ENCODE measurements around the gene ALKBH6.

ALKBH6 gene

DNA sequence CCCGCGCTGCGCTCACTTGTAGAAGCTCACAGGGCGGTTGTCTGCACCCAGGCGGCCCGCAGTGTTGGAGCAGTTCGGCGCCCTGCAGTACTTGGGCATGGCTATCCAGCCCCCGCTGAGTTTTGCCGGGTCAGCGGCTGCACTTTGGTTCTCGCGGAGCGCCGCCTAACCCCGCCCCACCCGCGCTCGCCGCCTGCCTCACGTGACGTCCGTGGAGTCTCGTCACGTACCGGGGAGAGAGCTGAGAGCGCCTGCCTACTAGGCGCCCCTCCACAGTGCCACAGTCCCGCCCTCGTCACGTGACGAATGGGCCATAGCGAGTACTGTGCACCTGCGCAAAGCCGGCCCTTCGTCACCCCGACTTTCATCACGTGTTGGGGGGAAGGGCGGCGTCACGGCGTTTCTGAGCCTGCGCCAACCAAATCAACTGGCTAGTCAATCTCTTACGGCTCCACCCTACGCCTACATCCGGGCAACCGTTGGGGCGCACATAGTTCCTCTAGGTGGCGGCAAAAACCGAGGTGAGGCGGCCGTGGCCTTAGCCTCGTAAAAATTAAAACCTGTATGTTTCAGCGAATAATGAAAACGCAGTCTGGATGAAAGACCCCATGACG is 40.2 kb upstream of the ALKBH6 start, which contains the start of gene THAP8 (continued):
- peak; percentile 87 for TF ChIP-seq ZNF76 (tag by site-specific recombination; IDR thresholded peaks at IDR 0.05; ENCODE audit: borderline replicate concordance, low read depth)
- no peak for TF ChIP-seq ZFP3 (tag by site-specific recombination; IDR thresholded peaks at IDR 0.05; ENCODE audit: low read depth)
- peak; percentile 89 for TF ChIP-seq KLF10 (tag by site-specific recombination; IDR thresholded peaks at IDR 0.05)
- TF ChIP-seq ZNF791 (tag by site-specific recombination; IDR thresholded peaks at IDR 0.05): no peak
- TF ChIP-seq, protein P1, sequence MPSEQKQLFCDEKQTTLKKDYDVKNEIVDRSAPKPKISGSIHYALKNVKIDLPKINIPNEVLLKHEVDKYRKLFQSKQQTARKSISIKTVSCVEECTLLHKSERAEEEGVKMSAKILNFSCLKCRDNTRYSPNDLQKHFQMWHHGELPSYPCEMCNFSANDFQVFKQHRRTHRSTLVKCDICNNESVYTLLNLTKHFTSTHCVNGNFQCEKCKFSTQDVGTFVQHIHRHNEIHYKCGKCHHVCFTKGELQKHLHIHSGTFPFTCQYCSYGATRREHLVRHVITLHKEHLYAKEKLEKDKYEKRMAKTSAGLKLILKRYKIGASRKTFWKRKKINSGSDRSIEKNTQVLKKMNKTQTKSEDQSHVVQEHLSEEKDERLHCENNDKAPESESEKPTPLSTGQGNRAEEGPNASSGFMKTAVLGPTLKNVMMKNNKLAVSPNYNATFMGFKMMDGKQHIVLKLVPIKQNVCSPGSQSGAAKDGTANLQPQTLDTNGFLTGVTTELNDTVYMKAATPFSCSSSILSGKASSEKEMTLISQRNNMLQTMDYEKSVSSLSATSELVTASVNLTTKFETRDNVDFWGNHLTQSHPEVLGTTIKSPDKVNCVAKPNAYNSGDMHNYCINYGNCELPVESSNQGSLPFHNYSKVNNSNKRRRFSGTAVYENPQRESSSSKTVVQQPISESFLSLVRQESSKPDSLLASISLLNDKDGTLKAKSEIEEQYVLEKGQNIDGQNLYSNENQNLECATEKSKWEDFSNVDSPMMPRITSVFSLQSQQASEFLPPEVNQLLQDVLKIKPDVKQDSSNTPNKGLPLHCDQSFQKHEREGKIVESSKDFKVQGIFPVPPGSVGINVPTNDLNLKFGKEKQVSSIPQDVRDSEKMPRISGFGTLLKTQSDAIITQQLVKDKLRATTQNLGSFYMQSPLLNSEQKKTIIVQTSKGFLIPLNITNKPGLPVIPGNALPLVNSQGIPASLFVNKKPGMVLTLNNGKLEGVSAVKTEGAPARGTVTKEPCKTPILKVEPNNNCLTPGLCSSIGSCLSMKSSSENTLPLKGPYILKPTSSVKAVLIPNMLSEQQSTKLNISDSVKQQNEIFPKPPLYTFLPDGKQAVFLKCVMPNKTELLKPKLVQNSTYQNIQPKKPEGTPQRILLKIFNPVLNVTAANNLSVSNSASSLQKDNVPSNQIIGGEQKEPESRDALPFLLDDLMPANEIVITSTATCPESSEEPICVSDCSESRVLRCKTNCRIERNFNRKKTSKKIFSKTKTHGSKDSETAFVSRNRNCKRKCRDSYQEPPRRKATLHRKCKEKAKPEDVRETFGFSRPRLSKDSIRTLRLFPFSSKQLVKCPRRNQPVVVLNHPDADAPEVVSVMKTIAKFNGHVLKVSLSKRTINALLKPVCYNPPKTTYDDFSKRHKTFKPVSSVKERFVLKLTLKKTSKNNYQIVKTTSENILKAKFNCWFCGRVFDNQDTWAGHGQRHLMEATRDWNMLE (tag by site-specific recombination; conservative IDR thresholded peaks at IDR 0.05; ENCODE audit: low read depth): 0 out of 2 replicates have a peak, but pooled peaks have one; percentile 8
- peak; percentile 90 for TF ChIP-seq KLF7 (tag by site-specific recombination; IDR thresholded peaks at IDR 0.05; ENCODE audit: borderline replicate concordance)
- TF ChIP-seq, protein P2, sequence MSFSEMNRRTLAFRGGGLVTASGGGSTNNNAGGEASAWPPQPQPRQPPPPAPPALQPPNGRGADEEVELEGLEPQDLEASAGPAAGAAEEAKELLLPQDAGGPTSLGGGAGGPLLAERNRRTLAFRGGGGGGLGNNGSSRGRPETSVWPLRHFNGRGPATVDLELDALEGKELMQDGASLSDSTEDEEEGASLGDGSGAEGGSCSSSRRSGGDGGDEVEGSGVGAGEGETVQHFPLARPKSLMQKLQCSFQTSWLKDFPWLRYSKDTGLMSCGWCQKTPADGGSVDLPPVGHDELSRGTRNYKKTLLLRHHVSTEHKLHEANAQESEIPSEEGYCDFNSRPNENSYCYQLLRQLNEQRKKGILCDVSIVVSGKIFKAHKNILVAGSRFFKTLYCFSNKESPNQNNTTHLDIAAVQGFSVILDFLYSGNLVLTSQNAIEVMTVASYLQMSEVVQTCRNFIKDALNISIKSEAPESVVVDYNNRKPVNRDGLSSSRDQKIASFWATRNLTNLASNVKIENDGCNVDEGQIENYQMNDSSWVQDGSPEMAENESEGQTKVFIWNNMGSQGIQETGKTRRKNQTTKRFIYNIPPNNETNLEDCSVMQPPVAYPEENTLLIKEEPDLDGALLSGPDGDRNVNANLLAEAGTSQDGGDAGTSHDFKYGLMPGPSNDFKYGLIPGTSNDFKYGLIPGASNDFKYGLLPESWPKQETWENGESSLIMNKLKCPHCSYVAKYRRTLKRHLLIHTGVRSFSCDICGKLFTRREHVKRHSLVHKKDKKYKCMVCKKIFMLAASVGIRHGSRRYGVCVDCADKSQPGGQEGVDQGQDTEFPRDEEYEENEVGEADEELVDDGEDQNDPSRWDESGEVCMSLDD (tag by site-specific recombination; IDR thresholded peaks at IDR 0.05): peak; percentile 100
- TF ChIP-seq, protein P3, sequence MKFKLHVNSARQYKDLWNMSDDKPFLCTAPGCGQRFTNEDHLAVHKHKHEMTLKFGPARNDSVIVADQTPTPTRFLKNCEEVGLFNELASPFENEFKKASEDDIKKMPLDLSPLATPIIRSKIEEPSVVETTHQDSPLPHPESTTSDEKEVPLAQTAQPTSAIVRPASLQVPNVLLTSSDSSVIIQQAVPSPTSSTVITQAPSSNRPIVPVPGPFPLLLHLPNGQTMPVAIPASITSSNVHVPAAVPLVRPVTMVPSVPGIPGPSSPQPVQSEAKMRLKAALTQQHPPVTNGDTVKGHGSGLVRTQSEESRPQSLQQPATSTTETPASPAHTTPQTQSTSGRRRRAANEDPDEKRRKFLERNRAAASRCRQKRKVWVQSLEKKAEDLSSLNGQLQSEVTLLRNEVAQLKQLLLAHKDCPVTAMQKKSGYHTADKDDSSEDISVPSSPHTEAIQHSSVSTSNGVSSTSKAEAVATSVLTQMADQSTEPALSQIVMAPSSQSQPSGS (tag by site-specific recombination; IDR thresholded peaks at IDR 0.05; ENCODE audit: low read depth): peak; percentile 81
- TF ChIP-seq, protein P4, sequence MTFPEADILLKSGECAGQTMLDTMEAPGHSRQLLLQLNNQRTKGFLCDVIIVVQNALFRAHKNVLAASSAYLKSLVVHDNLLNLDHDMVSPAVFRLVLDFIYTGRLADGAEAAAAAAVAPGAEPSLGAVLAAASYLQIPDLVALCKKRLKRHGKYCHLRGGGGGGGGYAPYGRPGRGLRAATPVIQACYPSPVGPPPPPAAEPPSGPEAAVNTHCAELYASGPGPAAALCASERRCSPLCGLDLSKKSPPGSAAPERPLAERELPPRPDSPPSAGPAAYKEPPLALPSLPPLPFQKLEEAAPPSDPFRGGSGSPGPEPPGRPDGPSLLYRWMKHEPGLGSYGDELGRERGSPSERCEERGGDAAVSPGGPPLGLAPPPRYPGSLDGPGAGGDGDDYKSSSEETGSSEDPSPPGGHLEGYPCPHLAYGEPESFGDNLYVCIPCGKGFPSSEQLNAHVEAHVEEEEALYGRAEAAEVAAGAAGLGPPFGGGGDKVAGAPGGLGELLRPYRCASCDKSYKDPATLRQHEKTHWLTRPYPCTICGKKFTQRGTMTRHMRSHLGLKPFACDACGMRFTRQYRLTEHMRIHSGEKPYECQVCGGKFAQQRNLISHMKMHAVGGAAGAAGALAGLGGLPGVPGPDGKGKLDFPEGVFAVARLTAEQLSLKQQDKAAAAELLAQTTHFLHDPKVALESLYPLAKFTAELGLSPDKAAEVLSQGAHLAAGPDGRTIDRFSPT (tag by site-specific recombination; IDR thresholded peaks at IDR 0.05): peak; percentile 100
- TF ChIP-seq GLIS1 (tag by site-specific recombination; IDR thresholded peaks at IDR 0.05): peak; percentile 93
- no peak for TF ChIP-seq ZNF529 (tag by site-specific recombination; IDR thresholded peaks at IDR 0.05; ENCODE audit: insufficient replicate concordance)
- TF ChIP-seq, protein P5, sequence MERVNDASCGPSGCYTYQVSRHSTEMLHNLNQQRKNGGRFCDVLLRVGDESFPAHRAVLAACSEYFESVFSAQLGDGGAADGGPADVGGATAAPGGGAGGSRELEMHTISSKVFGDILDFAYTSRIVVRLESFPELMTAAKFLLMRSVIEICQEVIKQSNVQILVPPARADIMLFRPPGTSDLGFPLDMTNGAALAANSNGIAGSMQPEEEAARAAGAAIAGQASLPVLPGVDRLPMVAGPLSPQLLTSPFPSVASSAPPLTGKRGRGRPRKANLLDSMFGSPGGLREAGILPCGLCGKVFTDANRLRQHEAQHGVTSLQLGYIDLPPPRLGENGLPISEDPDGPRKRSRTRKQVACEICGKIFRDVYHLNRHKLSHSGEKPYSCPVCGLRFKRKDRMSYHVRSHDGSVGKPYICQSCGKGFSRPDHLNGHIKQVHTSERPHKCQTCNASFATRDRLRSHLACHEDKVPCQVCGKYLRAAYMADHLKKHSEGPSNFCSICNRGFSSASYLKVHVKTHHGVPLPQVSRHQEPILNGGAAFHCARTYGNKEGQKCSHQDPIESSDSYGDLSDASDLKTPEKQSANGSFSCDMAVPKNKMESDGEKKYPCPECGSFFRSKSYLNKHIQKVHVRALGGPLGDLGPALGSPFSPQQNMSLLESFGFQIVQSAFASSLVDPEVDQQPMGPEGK (tag by site-specific recombination; IDR thresholded peaks at IDR 0.05): peak; percentile 99
- no peak for TF ChIP-seq ZNF16 (tag by site-specific recombination; IDR thresholded peaks at IDR 0.05; ENCODE audit: low read depth)
- TF ChIP-seq, protein P6, sequence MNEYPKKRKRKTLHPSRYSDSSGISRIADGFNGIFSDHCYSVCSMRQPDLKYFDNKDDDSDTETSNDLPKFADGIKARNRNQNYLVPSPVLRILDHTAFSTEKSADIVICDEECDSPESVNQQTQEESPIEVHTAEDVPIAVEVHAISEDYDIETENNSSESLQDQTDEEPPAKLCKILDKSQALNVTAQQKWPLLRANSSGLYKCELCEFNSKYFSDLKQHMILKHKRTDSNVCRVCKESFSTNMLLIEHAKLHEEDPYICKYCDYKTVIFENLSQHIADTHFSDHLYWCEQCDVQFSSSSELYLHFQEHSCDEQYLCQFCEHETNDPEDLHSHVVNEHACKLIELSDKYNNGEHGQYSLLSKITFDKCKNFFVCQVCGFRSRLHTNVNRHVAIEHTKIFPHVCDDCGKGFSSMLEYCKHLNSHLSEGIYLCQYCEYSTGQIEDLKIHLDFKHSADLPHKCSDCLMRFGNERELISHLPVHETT (tag by site-specific recombination; IDR thresholded peaks at IDR 0.05): peak; percentile 81
- TF ChIP-seq, protein P7, sequence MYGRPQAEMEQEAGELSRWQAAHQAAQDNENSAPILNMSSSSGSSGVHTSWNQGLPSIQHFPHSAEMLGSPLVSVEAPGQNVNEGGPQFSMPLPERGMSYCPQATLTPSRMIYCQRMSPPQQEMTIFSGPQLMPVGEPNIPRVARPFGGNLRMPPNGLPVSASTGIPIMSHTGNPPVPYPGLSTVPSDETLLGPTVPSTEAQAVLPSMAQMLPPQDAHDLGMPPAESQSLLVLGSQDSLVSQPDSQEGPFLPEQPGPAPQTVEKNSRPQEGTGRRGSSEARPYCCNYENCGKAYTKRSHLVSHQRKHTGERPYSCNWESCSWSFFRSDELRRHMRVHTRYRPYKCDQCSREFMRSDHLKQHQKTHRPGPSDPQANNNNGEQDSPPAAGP (tag by site-specific recombination; IDR thresholded peaks at IDR 0.05): peak; percentile 99; the same call in 1 of the 2 replicates
- TF ChIP-seq ZNF24 (tag by site-specific recombination; IDR thresholded peaks at IDR 0.05): peak; percentile 95
- TF ChIP-seq, protein P8, sequence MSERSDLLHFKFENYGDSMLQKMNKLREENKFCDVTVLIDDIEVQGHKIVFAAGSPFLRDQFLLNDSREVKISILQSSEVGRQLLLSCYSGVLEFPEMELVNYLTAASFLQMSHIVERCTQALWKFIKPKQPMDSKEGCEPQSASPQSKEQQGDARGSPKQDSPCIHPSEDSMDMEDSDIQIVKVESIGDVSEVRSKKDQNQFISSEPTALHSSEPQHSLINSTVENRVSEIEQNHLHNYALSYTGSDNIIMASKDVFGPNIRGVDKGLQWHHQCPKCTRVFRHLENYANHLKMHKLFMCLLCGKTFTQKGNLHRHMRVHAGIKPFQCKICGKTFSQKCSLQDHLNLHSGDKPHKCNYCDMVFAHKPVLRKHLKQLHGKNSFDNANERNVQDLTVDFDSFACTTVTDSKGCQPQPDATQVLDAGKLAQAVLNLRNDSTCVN (tag by site-specific recombination; optimal IDR thresholded peaks at IDR 0.05): peak; percentile 87
- TF ChIP-seq, protein P9, sequence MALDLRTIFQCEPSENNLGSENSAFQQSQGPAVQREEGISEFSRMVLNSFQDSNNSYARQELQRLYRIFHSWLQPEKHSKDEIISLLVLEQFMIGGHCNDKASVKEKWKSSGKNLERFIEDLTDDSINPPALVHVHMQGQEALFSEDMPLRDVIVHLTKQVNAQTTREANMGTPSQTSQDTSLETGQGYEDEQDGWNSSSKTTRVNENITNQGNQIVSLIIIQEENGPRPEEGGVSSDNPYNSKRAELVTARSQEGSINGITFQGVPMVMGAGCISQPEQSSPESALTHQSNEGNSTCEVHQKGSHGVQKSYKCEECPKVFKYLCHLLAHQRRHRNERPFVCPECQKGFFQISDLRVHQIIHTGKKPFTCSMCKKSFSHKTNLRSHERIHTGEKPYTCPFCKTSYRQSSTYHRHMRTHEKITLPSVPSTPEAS (tag by site-specific recombination; IDR thresholded peaks at IDR 0.05): peak; percentile 40; the same call in 1 of the 2 replicates
- peak; percentile 99 for TF ChIP-seq ZNF501 (tag by site-specific recombination; IDR thresholded peaks at IDR 0.05)

Measured in HEK293 (cell line).